ENCODE data around the gene HIPK1. TPM values are rescaled to one million over a fixed set of nuclear protein-coding genes. Genes with fewer than 3 reads are reported as not detected.
A peak's percentile ranks its signal among the peaks of the same experiment; 100 is the strongest.

The HIPK1 gene
- total RNA-seq, 2 donors from 2014 or later: 67.4 to 68.2 TPM

DNA sequence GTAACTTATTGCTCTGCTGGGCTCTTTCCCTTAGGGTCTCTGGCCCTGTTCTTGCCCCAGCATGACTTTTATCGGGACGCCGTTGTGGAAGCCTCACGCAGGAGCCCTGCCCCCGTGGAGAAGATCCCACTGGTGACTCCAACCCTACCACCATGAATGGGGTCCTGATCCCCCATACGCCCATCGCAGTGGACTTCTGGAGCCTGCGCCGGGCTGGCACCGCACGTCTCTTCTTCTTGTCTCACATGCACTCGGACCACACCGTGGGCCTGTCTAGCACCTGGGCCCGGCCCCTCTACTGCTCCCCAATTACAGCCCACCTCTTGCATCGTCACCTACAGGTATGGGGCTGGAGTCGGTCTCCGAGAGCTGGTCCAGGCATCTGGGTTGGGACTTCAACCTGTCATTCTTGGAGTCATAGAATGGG, 23.7 kb upstream of the HIPK1 start:
- intact Hi-C loops (cut with DNase I, micrococcal nuclease): no loop called here
- DNase-seq: no peak
- no peak for ATAC-seq

DNA sequence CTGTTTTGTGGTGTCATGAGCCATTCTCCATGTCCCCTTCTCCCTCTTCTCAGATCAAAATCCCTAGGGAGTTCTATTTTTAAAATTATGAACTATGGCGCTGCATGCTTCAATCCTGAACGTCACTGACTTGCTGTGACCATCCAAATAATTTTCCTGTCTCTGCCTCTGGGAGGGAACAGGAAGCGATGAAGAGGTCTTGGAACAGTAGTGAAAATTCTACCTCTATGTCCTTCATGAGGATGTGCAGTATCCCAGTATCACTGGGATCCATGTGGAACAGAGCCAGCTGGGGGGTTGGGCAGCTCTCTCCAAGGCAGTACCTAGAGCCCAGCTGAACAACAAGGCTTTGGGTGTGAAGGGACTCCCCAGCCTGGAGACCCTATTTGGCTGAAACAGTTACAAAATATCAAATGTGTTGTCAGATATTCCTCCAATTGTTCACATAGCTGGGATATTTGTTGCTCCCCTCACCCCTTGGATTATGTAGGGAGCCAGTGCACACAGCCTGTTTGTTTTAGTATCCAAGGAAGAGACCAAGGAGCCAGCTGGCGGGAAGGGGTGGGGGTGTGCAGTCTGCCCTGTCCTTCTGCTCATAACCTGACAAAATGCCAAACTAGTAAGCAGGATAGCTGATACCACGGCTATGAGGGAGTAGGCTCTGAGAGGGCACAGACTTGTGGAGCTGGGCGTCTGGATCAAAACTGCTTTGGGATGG, 16.4 kb upstream of the HIPK1 start:
- intact Hi-C loops (cut with DNase I, micrococcal nuclease): no loop called here
- ATAC-seq: peak; percentile 32
- DNase-seq: no peak

DNA sequence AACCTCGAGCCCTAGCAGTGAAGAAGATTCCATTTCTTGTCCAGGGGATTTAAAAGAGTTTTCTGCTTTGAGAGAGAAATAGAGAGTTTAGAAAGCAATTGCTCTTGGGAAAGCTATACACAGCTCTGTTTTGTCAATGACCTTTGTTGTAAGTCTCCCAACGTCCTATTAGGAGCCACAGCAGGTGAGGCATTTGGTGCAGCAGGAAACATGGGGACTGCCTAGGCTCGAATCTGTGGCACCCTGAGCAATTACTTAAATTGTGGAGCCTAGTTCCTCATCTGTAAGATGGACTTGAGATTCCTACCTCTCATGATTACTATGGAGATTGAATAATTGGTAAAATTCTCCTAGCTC, 15.8 kb upstream of the HIPK1 start:
- DNase-seq: no peak
- no peak for ATAC-seq
- intact Hi-C loops (cut with DNase I, micrococcal nuclease): no loop called here

DNA sequence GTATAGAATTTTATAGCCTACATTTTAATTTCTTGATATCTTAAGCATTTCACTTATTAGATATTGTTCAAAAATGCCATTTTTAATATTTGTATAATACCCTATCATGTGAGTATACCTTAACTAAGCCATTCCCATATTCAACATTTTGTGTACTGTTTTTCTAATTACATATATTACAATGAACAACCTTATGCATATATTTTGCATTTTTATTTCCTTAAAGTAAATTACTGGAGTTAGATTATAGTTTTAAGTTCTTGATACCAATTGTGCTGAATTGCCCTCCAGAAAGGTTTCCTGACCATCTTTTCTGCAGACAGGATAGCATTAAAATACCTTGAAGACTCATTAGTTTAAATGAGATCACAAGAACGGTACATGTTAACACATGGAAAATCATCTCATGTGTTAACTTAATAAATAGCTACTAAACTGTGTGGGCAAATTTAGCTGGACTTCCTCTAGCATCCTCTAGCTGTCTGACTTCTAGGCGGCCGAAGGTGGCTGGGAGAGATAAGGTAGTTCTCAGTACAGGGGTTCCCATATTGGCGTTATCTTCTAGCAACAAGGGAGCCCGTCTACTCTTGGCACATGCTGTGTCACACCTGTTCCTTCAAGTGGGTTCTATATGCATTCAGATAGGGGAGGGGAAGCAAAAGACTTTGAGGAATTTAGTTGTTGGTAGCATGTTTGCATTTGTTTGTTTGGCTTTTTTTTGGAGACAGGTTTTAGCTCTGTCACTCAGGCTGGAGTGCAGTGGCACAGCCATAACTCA, 15.0 kb upstream of the HIPK1 start:
- ATAC-seq (no peak), DNase-seq (no peak)
- intact Hi-C loops (cut with DNase I, micrococcal nuclease): no loop called here

DNA sequence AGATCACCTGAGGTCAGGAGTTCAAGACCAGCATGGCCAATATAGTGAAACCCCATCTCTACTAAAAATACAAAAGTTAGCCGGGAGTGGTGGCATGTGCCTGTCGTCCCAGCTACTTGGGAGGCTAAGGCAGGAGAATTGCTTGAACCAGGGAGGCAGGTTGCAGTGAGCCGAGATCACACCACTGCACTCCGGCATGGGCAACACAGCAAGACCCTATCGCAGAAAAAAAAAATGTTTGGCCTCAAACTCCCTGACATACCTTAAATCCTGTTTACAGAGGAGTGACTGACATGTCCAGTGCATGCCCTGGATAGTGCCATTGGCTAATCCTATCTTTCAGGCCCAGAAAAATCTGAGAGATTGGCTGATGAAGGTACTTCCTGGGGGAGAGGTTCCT, 12.2 kb upstream of the HIPK1 start:
- intact Hi-C loops (cut with DNase I, micrococcal nuclease): no loop called here
- ATAC-seq: no peak
- DNase-seq: no peak

DNA sequence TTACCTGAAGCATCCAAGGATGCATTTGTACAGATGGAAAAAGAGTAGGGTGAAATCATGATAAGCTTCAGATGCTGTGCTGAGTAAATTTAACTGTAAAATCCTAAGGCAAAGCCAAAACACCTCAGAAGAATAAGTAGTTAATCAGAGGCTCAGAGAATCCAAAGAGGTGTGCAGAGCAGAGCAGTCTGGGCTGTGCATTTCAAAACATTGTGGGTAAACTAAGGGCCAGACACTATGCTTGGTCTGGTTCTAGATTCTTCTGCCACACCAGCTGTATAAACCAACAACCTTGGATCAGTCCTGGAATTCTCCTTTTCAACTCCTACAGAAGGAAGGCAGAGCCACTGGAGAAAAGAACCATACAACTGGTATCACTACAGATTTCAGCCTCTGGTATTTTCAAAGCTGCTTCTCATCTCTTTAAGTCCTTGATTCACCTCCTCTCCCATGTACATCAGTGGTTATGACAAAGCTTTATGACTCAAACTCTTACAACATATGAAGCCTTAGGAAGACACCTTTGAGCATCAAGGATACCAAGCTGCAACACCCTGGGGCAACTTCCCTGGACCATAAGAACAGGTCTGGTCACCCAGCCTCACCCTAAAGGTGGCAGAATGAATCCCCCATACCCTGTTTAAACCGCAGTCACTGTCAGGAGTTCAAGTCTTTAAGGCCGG, 11.6 kb upstream of the HIPK1 start:
- DNase-seq (no peak), ATAC-seq (no peak)
- intact Hi-C loops (cut with DNase I, micrococcal nuclease): no loop called here

DNA sequence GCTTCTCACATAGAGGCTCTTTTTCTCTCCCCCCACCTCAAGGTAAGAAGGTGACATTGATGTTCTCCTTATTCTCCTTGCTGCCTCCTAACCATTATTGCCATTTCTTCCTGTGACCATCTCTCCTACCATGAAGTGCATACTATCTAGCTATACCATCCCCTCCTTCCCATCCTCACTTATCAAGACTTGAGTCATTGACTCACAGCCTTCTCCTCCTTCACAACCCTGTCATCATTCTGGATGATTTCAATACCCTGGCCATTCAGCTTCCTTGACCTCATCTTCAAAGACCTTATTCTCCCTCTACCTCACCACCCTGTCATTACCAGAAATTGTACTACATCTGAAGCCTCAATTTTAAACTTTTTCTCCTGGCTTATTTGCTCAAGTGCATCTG, 10.9 kb upstream of the HIPK1 start:
- DNase-seq (no peak), ATAC-seq (no peak)
- intact Hi-C loops (cut with DNase I, micrococcal nuclease): no loop called here

DNA sequence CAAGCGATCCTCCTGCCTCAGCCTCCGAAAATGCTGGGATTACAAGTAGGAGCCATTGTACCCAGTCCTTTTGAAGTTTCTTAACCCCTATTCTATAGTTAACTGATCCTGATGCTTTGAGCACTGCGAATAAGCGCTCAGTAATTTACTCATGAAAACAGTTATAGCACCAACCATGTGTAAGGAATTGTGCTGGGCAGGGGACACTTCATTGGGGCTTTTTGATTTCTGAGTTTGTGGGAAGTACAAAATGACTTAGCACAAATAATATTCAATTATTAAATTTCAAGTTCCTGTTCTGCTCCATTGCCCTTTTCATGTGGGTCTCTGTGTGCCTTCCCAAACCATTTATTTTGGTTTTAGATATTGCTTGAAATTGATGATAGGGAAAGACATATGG, 6.2 kb upstream of the HIPK1 start:
- DNase-seq: no peak
- intact Hi-C loops (cut with DNase I, micrococcal nuclease): no loop called here
- no peak for ATAC-seq

DNA sequence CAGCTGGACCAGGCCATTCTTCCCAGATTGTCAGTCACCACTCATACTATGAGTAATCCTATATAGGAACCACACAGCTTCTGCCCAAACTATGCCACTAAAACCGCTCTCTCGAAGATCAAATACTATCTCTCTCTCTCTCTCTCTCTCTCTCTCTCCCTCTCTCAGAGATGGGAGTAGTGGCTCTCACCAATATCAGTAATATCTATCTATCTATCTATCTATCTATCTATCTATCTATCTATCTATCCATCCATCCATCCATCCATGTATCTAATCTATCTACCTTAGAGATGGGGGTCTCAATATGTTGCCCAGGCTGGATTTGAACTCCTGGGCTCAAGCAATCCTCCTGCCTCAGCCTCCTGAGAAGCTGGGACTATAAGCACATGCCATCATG, 4.7 kb upstream of the HIPK1 start:
- ATAC-seq (no peak), DNase-seq (no peak)
- intact Hi-C loops (cut with DNase I, micrococcal nuclease): no loop called here

DNA sequence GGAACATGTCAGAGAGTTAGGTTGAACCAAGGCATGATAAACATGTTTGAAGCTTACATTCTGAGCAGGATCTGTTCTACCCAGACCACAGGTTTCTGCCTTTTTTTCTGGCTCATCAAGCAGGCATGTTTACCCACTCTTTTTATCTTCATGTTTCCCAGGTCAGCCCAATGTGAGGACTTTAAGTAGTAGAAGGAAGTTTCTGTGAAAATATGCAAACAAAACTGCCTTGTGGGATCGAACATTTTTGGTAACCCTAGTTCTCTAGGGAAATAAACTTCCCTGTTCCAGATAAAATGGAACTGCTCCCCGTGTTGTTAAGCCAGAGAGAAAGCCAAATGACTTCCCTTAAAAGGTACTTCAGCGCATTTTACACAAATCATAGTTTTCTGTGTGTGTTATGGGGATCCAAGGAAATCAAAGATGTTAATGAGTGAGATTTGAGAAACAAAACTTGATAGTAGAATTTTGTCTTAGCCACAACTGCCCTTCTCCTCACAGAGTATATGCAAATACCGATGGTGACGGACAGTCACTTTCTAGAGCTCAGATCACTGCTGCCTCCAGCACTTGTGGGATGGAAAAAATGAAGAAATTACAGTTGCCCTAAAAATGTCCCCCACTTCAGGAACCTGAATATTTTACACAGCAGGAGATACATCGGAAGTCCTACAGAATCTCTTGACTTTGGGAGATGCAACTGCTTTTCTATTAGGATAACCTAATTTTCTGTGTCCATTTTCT, 765 bp upstream of the HIPK1 start:
- ATAC-seq (peak; percentile 7), DNase-seq (no peak)
- intact Hi-C loops (cut with DNase I, micrococcal nuclease): no loop called here

DNA sequence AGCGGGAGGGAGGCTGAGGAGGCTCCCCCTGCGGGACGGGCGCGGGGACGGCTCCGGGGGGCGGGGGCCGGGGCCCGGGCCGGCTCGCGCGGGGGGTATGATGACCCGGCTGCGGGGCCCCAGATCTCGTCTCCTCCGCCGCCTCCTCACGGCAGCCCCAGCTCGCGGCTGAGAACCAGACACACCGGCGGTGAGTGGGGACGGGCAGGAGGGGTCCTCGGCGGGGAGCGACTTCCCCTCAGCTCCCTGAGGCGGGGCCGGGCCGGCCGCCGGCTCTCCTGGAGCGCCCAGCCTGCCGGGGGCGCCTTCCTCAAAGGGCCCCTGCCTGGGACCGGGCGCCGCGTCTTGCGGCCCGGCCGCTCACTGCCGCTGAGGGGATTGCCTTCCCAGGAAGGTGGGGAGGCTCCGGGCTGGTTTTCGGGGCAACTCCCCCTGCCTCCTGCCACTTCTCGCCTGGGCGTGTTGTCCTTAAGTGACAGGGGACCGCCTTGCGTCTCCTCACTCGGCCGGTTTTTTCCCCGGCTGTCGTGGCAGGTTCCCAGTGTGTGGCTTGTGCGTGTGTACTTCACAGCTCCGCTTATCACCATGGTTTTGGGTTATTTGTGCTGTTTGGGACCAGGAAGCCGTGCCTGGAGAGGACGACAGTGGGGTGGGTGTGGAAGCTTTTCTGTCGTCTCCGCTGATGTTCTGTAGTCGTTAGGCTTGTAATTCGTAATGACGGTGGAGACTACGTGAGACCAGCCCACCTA, 800 bp downstream of the HIPK1 start:
- intact Hi-C loops (cut with DNase I, micrococcal nuclease): no loop called here
- DNase-seq: peak; percentile 41 to 67
- ATAC-seq: peak; percentile 55

DNA sequence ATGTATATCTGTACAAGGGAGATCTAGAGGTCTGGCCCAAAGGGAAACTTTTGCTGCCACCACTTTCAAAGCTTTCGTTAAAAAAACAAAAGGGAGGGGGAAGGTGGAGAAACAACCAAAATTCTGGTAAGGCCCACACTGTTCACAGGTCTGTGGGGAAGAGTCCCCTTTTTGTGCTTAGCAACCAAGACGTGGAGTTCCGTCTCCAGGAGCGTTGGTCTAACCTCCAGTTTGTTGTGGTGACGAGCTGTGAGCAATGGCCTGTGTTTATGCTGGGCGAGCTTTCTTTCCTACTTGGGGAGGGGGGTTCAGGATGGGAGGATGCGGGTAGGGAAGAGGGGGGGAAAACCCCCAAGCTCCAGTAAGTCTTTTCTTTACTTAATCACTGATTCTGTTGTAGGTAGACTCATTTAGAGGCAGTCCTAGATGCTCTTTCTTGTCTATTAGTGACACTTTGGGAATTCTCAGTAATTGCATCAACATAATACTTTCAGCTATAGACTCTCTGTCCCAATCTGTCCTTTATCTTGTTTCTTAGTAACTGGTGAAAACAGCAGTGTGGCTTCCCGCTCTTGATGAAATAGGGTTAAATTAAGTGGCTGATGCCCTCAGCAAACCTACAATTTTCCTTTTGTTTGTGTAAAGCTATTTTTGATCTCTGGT, 1.5 kb downstream of the HIPK1 start:
- intact Hi-C loops (cut with DNase I, micrococcal nuclease): no loop called here
- DNase-seq (peak; percentile 40 to 53), ATAC-seq (peak; percentile 28)

DNA sequence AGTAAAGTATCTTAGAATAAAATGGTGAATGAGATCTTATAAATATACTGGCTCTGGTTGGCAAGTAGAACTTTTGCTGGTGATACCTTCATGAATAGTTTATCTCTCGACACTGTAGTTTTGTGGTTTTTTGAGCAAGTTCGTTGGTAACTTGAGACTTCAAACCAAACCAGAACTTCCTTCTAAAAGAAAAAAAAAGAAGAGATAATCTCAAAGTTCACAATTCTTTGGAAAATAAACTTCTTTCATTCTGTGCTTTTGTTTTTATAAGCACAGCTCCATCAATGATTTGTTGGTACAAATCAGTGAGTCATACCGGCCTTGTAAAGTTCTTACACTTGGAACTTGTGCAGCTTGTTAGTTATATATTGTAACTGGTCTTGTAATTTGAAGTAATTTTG, 2.3 kb downstream of the HIPK1 start:
- intact Hi-C loops (cut with DNase I, micrococcal nuclease): no loop called here
- ATAC-seq (peak; percentile 15), DNase-seq (no peak)

DNA sequence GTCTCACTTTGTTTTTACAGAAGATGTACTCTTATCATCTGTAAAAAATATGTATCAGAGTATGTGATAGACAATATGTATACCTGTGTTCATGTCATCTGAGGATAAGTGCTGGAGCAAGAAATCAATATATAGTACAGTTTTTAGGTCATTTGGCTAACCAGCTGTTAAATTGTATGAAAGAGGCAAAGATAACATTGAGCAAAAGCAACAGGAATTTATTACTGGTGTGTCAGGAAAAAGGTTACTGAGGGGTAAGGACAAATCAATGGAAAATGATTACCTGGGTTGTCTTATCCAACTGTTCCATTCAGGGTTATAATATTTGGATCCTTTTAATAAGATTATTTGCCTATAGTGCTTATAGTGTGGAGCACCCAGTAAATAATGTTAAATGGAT, 4.9 kb downstream of the HIPK1 start:
- intact Hi-C loops (cut with DNase I, micrococcal nuclease): no loop called here
- no peak for DNase-seq
- ATAC-seq: no peak

DNA sequence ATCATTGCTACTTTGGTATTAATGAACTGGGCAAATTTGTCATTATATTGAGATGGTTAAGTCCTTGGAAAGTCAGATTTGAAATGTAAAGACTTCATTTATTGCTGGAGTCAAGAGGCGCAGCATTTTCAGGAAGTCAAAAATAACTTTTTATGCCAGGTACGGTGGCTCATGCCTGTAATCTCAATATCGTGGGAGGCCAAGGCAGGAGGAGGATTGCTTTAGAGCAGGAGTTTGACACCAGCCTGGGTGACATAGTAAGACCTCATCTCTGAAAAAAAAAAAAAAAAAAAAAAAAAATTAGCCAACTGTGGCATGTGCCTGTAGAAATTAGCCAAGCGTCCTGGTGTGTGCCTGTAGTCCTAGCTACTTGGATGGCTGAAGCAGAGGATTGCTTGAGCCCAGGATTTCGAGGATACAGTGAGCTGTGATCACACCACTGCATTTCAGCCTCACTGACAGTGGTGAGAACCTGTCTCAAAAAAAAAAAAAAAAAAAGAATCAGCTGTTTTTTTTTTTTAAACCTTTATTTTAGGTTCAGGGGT, 5.5 kb downstream of the HIPK1 start:
- intact Hi-C loops (cut with DNase I, micrococcal nuclease): no loop called here
- DNase-seq (no peak), ATAC-seq (no peak)

DNA sequence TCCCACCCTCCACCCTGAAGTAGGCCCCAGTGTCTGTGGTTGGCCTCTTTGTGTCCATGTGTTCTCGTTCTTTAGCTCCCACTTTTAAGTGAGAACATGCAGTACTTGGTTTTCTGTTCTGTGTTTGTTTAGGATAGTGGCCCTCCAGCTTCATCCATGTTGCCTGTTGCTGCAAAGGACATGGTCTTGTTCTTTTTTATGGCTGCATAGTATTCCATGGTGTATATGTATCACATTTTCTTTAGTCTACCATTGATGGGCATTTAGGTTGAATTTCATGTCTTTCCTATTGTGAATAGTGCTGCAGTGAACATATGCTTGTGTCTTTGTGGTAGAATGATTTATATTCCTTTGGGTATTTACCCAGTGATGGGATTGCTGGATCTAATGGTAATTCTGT, 6.1 kb downstream of the HIPK1 start:
- no peak for ATAC-seq
- no peak for DNase-seq
- intact Hi-C loops (cut with DNase I, micrococcal nuclease): no loop called here

DNA sequence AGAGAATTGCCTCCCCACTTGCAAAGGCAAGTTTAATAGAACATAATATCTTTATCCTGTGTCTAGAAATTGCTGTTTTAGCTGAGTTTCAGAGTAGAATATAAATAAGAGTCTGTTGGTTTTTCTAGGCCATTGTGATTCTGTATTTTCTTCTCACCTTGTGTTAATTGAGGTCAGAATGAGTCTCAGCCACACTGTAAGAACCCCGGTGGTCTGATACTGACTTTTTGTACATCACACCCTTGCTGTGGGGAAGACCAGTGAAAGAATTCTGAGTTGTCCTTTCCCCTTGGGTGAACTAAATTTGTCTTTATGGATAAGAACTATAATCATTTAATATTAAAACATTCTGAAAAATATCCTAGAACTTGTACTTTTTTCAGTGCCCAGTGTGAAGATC, 6.8 kb downstream of the HIPK1 start:
- intact Hi-C loops (cut with DNase I, micrococcal nuclease): no loop called here
- no peak for ATAC-seq
- no peak for DNase-seq

DNA sequence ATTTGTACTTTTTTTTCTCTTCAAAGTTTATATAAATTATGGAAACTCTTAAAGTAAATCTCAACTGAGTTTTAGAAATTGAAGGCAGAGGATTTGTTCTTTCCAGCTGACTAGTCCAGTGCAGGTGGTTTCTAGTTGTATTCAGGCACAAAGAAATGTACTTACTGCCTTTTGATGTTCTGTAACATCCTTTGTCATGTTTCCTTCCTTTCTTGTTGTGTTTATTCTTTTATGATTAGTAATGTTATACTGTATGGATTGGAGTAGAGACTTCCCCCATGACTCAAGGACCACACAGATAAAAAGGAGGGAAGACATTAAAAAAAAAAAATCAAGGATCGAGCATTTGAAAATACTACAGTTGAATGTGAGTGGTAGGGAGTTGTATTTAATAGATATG, 8.0 kb downstream of the HIPK1 start:
- intact Hi-C loops (cut with DNase I, micrococcal nuclease): no loop called here
- ATAC-seq (no peak), DNase-seq (no peak)

Data from left colon (tissue), 2 donors.